Caco-2 (cell line): ENCODE measurements around the gene KLHL22. TPM values are rescaled to one million over a fixed set of nuclear protein-coding genes. Genes with fewer than 3 reads are reported as not detected.
"Not testable (repeated sequence)": the region's sequence is repeated elsewhere in the genome, so short reads cannot be mapped to it uniquely, and the experiment has no call there.

Experiments
- BruUV-seq: library from RNA; stranded (reverse); fragments of 400-500 nt; replicated peaks from 2 replicates; lab custom pipeline; 2021; lab: Mats Ljungman, UMichigan
- CTCF ChIA-PET: fragments of 300-600 bp; sonication (Branson Sonifier 250); formaldehyde crosslinking; loops from one replicate; lab custom pipeline; 2022; ENCODE audit warnings: antibody characterized with exemption; lab: Charles Lee
- POLR2A ChIA-PET: fragments of 300-600 bp; sonication (Branson Sonifier 250); formaldehyde crosslinking; loops from one replicate; lab custom pipeline; 2022; ENCODE audit warnings: antibody characterized with exemption; lab: Charles Lee
- DNase-seq, 2 experiments: peaks; one replicate each; pipeline versions ENCODE4 v3.0.0 to v3.0.0-alpha.2; 2020 to 2022
- H3K27me3 ChIP-seq: replicated peaks from 2 replicates; pipeline ENCODE4 v1.6.0; 2011; ENCODE audit warnings: low read length; ENCODE audit not compliant: control insufficient read depth, insufficient read depth
- H3K36me3 ChIP-seq: 2 replicates; pipeline ENCODE4 v1.5.1; 2011; ENCODE audit warnings: low read length; ENCODE audit not compliant: control insufficient read depth, insufficient read depth
- H3K4me1 ChIP-seq: fragments of 250-450 bp; sonication (Bioruptor Pico); 2 replicates; pipeline ENCODE4 v1.5.1; 2020; ENCODE audit warnings: mild to moderate bottlenecking
- H3K4me3 ChIP-seq: 2 replicates; pipeline ENCODE4 v1.5.1; 2011; ENCODE audit warnings: low read depth, mild to moderate bottlenecking, control low read depth, low read length
- H3K9me3 ChIP-seq: fragments of 250-450 bp; sonication (Bioruptor Pico); 2 replicates; pipeline ENCODE4 v1.5.1; 2020; ENCODE audit warnings: mild to moderate bottlenecking, moderate library complexity
- H3K27ac Mint-ChIP-seq: one replicate; pipeline ENCODE4 v1.8.0; 2022; ENCODE audit warnings: mixed read lengths; ENCODE audit not compliant: unreplicated experiment
- H3K27me3 Mint-ChIP-seq: one replicate; pipeline ENCODE4 v1.8.0; 2022; ENCODE audit warnings: mixed read lengths; ENCODE audit not compliant: insufficient read depth, unreplicated experiment
- H3K36me3 Mint-ChIP-seq: one replicate; pipeline ENCODE4 v1.8.0; 2022; ENCODE audit warnings: mild to moderate bottlenecking, mixed read lengths; ENCODE audit not compliant: insufficient read depth, unreplicated experiment
- H3K4me1 Mint-ChIP-seq: one replicate; pipeline ENCODE4 v1.8.0; 2022; ENCODE audit warnings: low read depth, mixed read lengths; ENCODE audit not compliant: unreplicated experiment
- H3K4me3 Mint-ChIP-seq: one replicate; pipeline ENCODE4 v1.8.0; 2022; ENCODE audit warnings: mild to moderate bottlenecking, moderate library complexity, mixed read lengths; ENCODE audit not compliant: unreplicated experiment
- H3K9me3 Mint-ChIP-seq: one replicate; pipeline ENCODE4 v1.8.0; 2022; ENCODE audit warnings: mixed read lengths; ENCODE audit not compliant: unreplicated experiment
- CTCF ChIP-seq, 2 experiments: fragments of 200-600 bp in 1 of 2; IDR thresholded peaks; 1 replicate in 1 of 2; 2 replicates in 1 of 2; pipeline versions ENCODE4 v1.5.1 to v1.8.0; 2011 to 2022; ENCODE audit warnings: antibody characterized with exemption in 1 of 2, control low read depth in 1 of 2, inconsistent platforms in 1 of 2, low read depth in 1 of 2, low read length in 1 of 2, mild to moderate bottlenecking in 1 of 2, moderate library complexity in 1 of 2; ENCODE audit not compliant: insufficient read depth in 1 of 2, severe bottlenecking in 1 of 2, unreplicated experiment in 1 of 2
- intact Hi-C: fragments of 100-400 bp; cut with micrococcal nuclease; formaldehyde crosslinking; loops from one replicate; pipeline ENCODE4 v1.10.0; 2022; ENCODE audit not compliant: unreplicated experiment
- total RNA-seq: library from RNA; stranded (reverse); gene quantifications from 2 replicates; pipeline ENCODE4 v1.2.3, GENCODE V29; 2022

KLHL22 gene
- total RNA-seq, 1 experiment from 2014 or later: 24.4 TPM

GRCh38 chr22:20455709-20456063 is 39.9 kb downstream of the KLHL22 start:
- no peaks in the 10 kb centered on the region for H3K9me3 ChIP-seq
- Mint-ChIP-seq H3K27me3 (no peaks in the 10 kb centered on the region), H3K36me3 (peaks cover 24% of the 10 kb centered on the region), H3K4me3 (no peak overlapping the region), H3K4me1 (peaks cover 8% of the 10 kb centered on the region), H3K9me3 (no peaks in the 10 kb centered on the region), H3K27ac (no peak overlapping the region)
- no peaks in the 10 kb centered on the region for H3K27me3 ChIP-seq
- BruUV-seq: no TSS peak
- TF ChIP-seq CTCF (IDR thresholded peaks at IDR 0.05; ENCODE audit: insufficient read depth in 1 of 2, low read depth in 1 of 2, low read length in 1 of 2, severe bottlenecking in 1 of 2, unreplicated experiment in 1 of 2): no peak
- intact Hi-C loops: loop anchor here (1.0 kb wide), 1 partner anchor 37 kb away; no protein-coding TSS in a partner anchor
- H3K36me3 ChIP-seq: no peaks in the 10 kb centered on the region
- DNase-seq: no peak
- H3K4me3 ChIP-seq: no peak overlapping the region
- POLR2A ChIA-PET: no interaction called here
- no peaks in the 10 kb centered on the region for H3K4me1 ChIP-seq
- CTCF ChIA-PET: interaction anchor here (1.2 to 3.7 kb wide), 4 partner anchors 14 to 37 kb away, joined by 4 to 94 read pairs (median 10); no protein-coding TSS in a partner anchor

GRCh38 chr22:20453222-20453621 is 42.4 kb downstream of the KLHL22 start:
- intact Hi-C loops: no loop called here
- Histone ChIP-seq H3K4me3 (no peak overlapping the region), H3K27me3 (no peaks in the 10 kb centered on the region), H3K4me1 (no peaks in the 10 kb centered on the region), H3K36me3 (no peaks in the 10 kb centered on the region), H3K9me3 (no peaks in the 10 kb centered on the region)
- no peak overlapping the region for H3K27ac Mint-ChIP-seq
- H3K27me3 Mint-ChIP-seq: no peaks in the 10 kb centered on the region
- ChIA-PET CTCF (no interaction called here), POLR2A (no interaction called here)
- peaks cover 24% of the 10 kb centered on the region for H3K36me3 Mint-ChIP-seq
- DNase-seq: no peak
- H3K4me3 Mint-ChIP-seq: no peak overlapping the region
- no peak for TF ChIP-seq CTCF (IDR thresholded peaks at IDR 0.05; ENCODE audit: insufficient read depth in 1 of 2, low read depth in 1 of 2, low read length in 1 of 2, severe bottlenecking in 1 of 2, unreplicated experiment in 1 of 2)
- H3K9me3 Mint-ChIP-seq: no peaks in the 10 kb centered on the region
- H3K4me1 Mint-ChIP-seq: peaks cover 8% of the 10 kb centered on the region
- BruUV-seq: no TSS peak

- H3K4me3 ChIP-seq: no peak overlapping the region
- no peaks in the 10 kb centered on the region for H3K9me3 ChIP-seq
- ChIA-PET POLR2A (no interaction called here), CTCF (interaction anchor here (0.9 kb wide), 1 partner anchor 23 kb away, joined by 3 read pairs; no protein-coding TSS in a partner anchor)
- DNase-seq: no peak
- Mint-ChIP-seq H3K27me3 (no peaks in the 10 kb centered on the region), H3K4me1 (peaks cover 8% of the 10 kb centered on the region), H3K27ac (no peak overlapping the region), H3K36me3 (peaks cover 24% of the 10 kb centered on the region), H3K9me3 (no peaks in the 10 kb centered on the region), H3K4me3 (no peak overlapping the region)
- H3K4me1 ChIP-seq: no peaks in the 10 kb centered on the region
- no TSS peak for BruUV-seq
- intact Hi-C loops: no loop called here
- H3K27me3 ChIP-seq: no peaks in the 10 kb centered on the region
- H3K36me3 ChIP-seq: no peaks in the 10 kb centered on the region
- no peak for TF ChIP-seq CTCF (IDR thresholded peaks at IDR 0.05; ENCODE audit: insufficient read depth in 1 of 2, low read depth in 1 of 2, low read length in 1 of 2, severe bottlenecking in 1 of 2, unreplicated experiment in 1 of 2)
Measured at GRCh38 chr22:20451920-20452319, 43.7 kb downstream of the KLHL22 start.

GRCh38 chr22:20451129-20451778 is 44.3 kb downstream of the KLHL22 start:
- H3K4me1 Mint-ChIP-seq, H3K27me3 ChIP-seq, H3K9me3 Mint-ChIP-seq, H3K4me1 ChIP-seq, H3K9me3 ChIP-seq, CTCF ChIA-PET, H3K4me3 ChIP-seq, POLR2A ChIA-PET, H3K36me3 ChIP-seq, H3K4me3 Mint-ChIP-seq, BruUV-seq, H3K27me3 Mint-ChIP-seq, DNase-seq, intact Hi-C loops, H3K27ac Mint-ChIP-seq: not testable (repeated sequence)
- H3K36me3 Mint-ChIP-seq: peaks cover 20% of the 10 kb centered on the region
